ENCODE data around the gene MORN4.
A peak's percentile ranks its signal among the peaks of the same experiment; 100 is the strongest.

MORN4 gene

GRCh38 chr10:97566336-97566996 is 66.8 kb downstream of the MORN4 start:
- TF ChIP-seq CTCF (conservative IDR thresholded peaks at IDR 0.05; ENCODE audit: low read depth, low read length), result no peak
- no peak overlapping the region for H3K4me3 ChIP-seq (ENCODE audit: low read depth, low read length)
- no peak for DNase-seq (ENCODE audit: low read depth)

- peak; percentile 14 for DNase-seq (ENCODE audit: low read depth)
- H3K4me3 ChIP-seq (ENCODE audit: low read depth, low read length), result no peak overlapping the region
- no peak for TF ChIP-seq CTCF (conservative IDR thresholded peaks at IDR 0.05; ENCODE audit: low read depth, low read length)
Observed at GRCh38 chr10:97564776-97565175, 68.5 kb downstream of the MORN4 start.
